Naive thymus-derived CD4-positive, alpha-beta T cell (primary cell): ENCODE data around the gene EFR3B. TPM values are rescaled to one million over a fixed set of nuclear protein-coding genes. Genes with fewer than 3 reads are reported as not detected.

Experiments
- ATAC-seq: fragments of 150-1000 bp; cut with Tn5 transposase; 2 replicates; pipeline ENCODE4 v1.10.0; 2021; ENCODE audit warnings: mild to moderate bottlenecking, moderate library complexity
- CTCF ChIA-PET: fragments of 350-600 bp; sonication (Branson Sonifier 250); formaldehyde crosslinking; loops from one replicate; lab custom pipeline; 2021; ENCODE audit warnings: antibody characterized with exemption; lab: Charles Lee
- POLR2A ChIA-PET: fragments of 350-600 bp; sonication (Branson Sonifier 250); formaldehyde crosslinking; loops from one replicate; lab custom pipeline; 2021; ENCODE audit warnings: antibody characterized with exemption, inconsistent platforms; lab: Charles Lee
- DNase-seq, 9 donors: peaks; one replicate each; pipeline versions ENCODE4 v3.0.0 to v3.0.0-alpha.2; 2020 to 2022; ENCODE audit warnings: mixed read lengths in 1 of 9
- H3K27ac ChIP-seq: one replicate; pipeline ENCODE4 v1.7.0; 2013; ENCODE audit warnings: mild to moderate bottlenecking, low read depth, low read length, moderate library complexity
- H3K27me3 ChIP-seq, 2 donors: one replicate each; pipeline ENCODE4 v1.7.0; 2013; ENCODE audit warnings: low read length in 2 of 2, mild to moderate bottlenecking in 2 of 2, moderate library complexity in 2 of 2; ENCODE audit not compliant: control insufficient read depth in 2 of 2, insufficient read depth in 2 of 2
- H3K36me3 ChIP-seq, 3 experiments: 1 replicate in 2 of 3; 2 replicates in 1 of 3; pipeline ENCODE4 v1.7.0; 2013; ENCODE audit warnings: low read length in 3 of 3, mild to moderate bottlenecking in 3 of 3, moderate library complexity in 1 of 3; ENCODE audit not compliant: insufficient read depth in 3 of 3, control insufficient read depth in 2 of 3
- H3K4me1 ChIP-seq, 2 donors: one replicate each; pipeline ENCODE4 v1.7.0; 2013; ENCODE audit warnings: low read length in 2 of 2, mild to moderate bottlenecking in 2 of 2, moderate library complexity in 1 of 2; ENCODE audit not compliant: control insufficient read depth in 2 of 2, insufficient read depth in 2 of 2
- H3K4me3 ChIP-seq: 2 replicates; pipeline ENCODE4 v1.7.0; 2013; ENCODE audit warnings: mild to moderate bottlenecking, low read length
- H3K9me3 ChIP-seq, 3 experiments: 1 replicate in 2 of 3; 2 replicates in 1 of 3; pipeline ENCODE4 v1.7.0; 2013; ENCODE audit warnings: low read length in 3 of 3; ENCODE audit not compliant: control insufficient read depth in 2 of 3
- H3K27ac Mint-ChIP-seq, 9 donors: one replicate each; pipeline ENCODE4 v1.8.0; 2020 to 2022; ENCODE audit warnings: mixed read lengths in 9 of 9, mild to moderate bottlenecking in 8 of 9, moderate library complexity in 5 of 9, inconsistent platforms in 2 of 9
- H3K27me3 Mint-ChIP-seq, 5 donors: one replicate each; pipeline ENCODE4 v1.8.0; 2021 to 2022; ENCODE audit warnings: mixed read lengths in 5 of 5, mild to moderate bottlenecking in 1 of 5
- H3K36me3 Mint-ChIP-seq, 5 donors: one replicate each; pipeline ENCODE4 v1.8.0; 2020 to 2022; ENCODE audit warnings: mixed read lengths in 5 of 5, mild to moderate bottlenecking in 3 of 5, inconsistent platforms in 1 of 5
- H3K4me1 Mint-ChIP-seq, 7 donors: one replicate each; pipeline ENCODE4 v1.8.0; 2020 to 2022; ENCODE audit warnings: mixed read lengths in 7 of 7, mild to moderate bottlenecking in 3 of 7, inconsistent platforms in 1 of 7
- H3K4me3 Mint-ChIP-seq, 10 donors: one replicate each; pipeline ENCODE4 v1.8.0; 2020 to 2022; ENCODE audit warnings: mild to moderate bottlenecking in 10 of 10, mixed read lengths in 10 of 10, moderate library complexity in 6 of 10, inconsistent platforms in 2 of 10
- H3K9me3 Mint-ChIP-seq, 11 donors: one replicate each; pipeline ENCODE4 v1.8.0; 2020 to 2022; ENCODE audit warnings: mixed read lengths in 11 of 11, mild to moderate bottlenecking in 4 of 11, inconsistent platforms in 1 of 11, moderate library complexity in 1 of 11
- intact Hi-C, 2 donors: fragments of 100-400 bp; cut with micrococcal nuclease; formaldehyde crosslinking; loops; one replicate each; pipeline ENCODE4 v1.15.1; 2023
- polyA plus RNA-seq, 2 donors: library from polyadenylated mRNA; unstranded; fragments of 300-500 nt; fragmentation: Illumina TruSeq; gene quantifications; one replicate each; pipeline ENCODE4 v1.2.3, GENCODE V29; 2021
- total RNA-seq, 6 experiments: library from RNA in 5 of 6; stranded (reverse) in 5 of 6; gene quantifications; 1 replicate in 5 of 6; 2 replicates in 1 of 6; pipeline ENCODE4 v1.2.3 and lab custom pipeline; 2021 to 2026

The EFR3B gene
- total and polyA plus RNA-seq, 7 experiments from 2014 or later: 0.05 to 0.10 (median 0.08) TPM; not detected in 3

DNA sequence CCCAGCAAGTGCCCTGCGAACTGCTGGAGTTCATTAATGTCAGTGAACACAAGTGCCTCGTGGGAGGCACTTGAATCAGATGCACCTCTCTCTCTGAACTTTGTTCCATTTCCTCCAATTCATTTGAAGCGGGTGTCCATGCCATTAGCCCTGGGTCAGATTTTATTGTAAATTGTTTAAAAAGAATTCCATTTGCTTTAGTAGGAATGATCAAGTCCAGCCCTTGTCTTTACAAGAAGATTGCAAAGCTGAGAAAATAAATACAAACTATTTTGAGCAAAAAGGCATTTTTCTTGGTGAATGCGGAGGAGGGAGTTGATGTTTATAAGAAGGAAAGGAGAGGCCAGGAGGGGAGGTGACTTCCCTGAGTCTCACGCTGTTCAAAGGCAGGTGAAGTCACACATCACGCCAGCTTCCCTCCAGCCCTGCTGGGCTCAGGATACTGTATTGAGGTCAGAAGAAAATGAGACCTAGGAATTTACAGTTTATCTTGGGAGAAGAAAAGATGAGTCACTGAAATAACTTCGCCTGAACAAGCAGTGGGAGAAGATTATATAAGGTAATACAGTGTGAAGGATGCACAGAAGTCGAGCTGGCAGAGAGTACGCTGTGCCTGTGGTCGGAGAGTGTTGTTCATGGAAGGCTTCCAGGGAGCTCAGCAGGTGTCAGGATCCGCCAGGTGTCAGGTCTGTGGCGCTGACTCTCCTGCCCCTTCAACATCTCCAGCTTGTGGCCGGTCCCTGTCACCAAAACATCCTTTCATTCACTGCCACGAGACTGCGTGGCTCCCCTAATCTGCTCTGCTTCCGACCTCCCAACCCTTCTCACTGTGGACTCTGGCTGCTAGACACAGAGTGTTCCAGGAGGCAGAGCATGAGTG, 36.5 kb downstream of the EFR3B start:
- Histone ChIP-seq H3K27ac (no peak overlapping the region), H3K27me3 (no peaks in the 10 kb centered on the region), H3K9me3 (no peaks in the 10 kb centered on the region), H3K4me3 (no peak overlapping the region), H3K4me1 (no peaks in the 10 kb centered on the region), H3K36me3 (no peaks in the 10 kb centered on the region)
- H3K27ac Mint-ChIP-seq: no peak overlapping the region
- intact Hi-C loops: no loop called here
- peaks cover 0 to 5% (median 0%) of the 10 kb centered on the region in 5 donors for H3K36me3 Mint-ChIP-seq
- no peak overlapping the region for H3K4me3 Mint-ChIP-seq
- no peaks in the 10 kb centered on the region for H3K9me3 Mint-ChIP-seq
- H3K4me1 Mint-ChIP-seq: peaks cover 0 to 1% (median 0%) of the 10 kb centered on the region in 7 donors
- ATAC-seq (no peak), DNase-seq (no peak)
- ChIA-PET POLR2A (no interaction called here), CTCF (no interaction called here)
- H3K27me3 Mint-ChIP-seq: peaks cover 14 to 46% (median 23%) of the 10 kb centered on the region in 5 donors

DNA sequence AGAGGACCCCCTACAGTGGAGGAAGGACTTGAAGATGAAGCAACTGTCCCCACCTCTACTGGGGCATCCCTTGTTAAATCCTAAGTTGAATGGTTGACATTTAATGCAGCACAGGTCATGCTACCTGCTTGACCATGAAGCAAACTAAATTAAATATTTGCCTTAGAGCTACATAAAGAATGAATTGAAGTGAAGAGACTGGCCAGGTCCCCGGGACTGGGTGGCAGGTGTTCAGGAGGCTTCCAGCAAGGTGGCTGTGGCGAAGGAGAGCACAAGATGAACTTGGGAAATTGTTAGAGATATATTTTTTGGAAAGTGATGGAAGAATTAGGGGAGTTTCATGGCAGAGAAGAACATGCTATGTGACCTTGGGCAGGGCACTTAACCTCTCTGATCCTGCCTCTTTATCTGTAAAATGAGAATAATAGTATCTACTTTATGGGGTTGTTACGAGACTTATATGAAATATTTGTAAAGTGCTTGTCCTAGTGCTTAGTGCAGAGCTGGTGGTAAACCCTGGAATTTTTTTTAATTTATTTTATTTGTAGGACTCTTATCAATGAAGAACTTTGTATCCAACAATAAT, 37.3 kb downstream of the EFR3B start:
- Histone ChIP-seq H3K27me3 (no peaks in the 10 kb centered on the region), H3K27ac (no peak overlapping the region), H3K4me3 (no peak overlapping the region), H3K9me3 (no peaks in the 10 kb centered on the region), H3K36me3 (no peaks in the 10 kb centered on the region), H3K4me1 (no peaks in the 10 kb centered on the region)
- H3K4me1 Mint-ChIP-seq: no peaks in the 10 kb centered on the region
- ATAC-seq (no peak), DNase-seq (no peak)
- intact Hi-C loops: no loop called here
- no peaks in the 10 kb centered on the region for H3K9me3 Mint-ChIP-seq
- POLR2A ChIA-PET: no interaction called here
- no peak overlapping the region for H3K27ac Mint-ChIP-seq
- CTCF ChIA-PET: no interaction called here
- peaks cover 14 to 44% (median 19%) of the 10 kb centered on the region in 5 donors for H3K27me3 Mint-ChIP-seq
- H3K36me3 Mint-ChIP-seq: peaks cover 0 to 5% (median 0%) of the 10 kb centered on the region in 5 donors
- H3K4me3 Mint-ChIP-seq: no peak overlapping the region

DNA sequence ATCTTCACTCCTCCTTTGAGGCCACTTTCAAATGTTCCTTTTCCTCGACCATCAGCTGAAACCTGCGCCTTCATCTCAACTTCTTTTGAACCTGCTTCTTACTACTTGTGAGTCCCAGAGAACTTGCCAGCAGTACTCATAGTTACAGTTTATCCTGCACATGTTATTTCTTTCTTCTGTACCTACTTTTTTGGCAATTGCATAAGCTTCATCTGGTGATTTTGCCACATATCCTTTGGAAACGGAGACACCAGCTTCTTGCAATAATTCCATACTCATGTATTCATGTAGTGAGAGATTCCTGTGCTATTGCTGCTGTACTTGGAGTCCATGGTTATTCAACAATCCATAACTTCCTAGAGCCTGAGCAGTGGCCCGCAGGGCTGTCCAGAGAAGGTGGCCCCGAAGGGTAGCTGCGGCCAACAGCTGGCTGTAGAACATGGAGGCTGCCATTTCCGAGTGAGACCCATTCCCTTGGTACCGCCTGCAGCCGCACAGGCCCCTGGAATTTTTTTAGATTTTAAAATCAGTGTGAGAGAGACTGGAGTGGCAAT, 39.4 kb downstream of the EFR3B start:
- no peaks in the 10 kb centered on the region for H3K4me1 Mint-ChIP-seq
- POLR2A ChIA-PET: no interaction called here
- Histone ChIP-seq H3K36me3 (no peaks in the 10 kb centered on the region), H3K4me1 (no peaks in the 10 kb centered on the region), H3K4me3 (no peak overlapping the region), H3K27ac (no peak overlapping the region), H3K9me3 (no peaks in the 10 kb centered on the region), H3K27me3 (no peaks in the 10 kb centered on the region)
- H3K27ac Mint-ChIP-seq: no peak overlapping the region
- CTCF ChIA-PET: no interaction called here
- no peaks in the 10 kb centered on the region for H3K36me3 Mint-ChIP-seq
- intact Hi-C loops: no loop called here
- no peak for DNase-seq
- no peaks in the 10 kb centered on the region for H3K9me3 Mint-ChIP-seq
- peaks cover 14 to 32% (median 19%) of the 10 kb centered on the region in 5 donors for H3K27me3 Mint-ChIP-seq
- ATAC-seq: no peak
- H3K4me3 Mint-ChIP-seq: no peak overlapping the region

DNA sequence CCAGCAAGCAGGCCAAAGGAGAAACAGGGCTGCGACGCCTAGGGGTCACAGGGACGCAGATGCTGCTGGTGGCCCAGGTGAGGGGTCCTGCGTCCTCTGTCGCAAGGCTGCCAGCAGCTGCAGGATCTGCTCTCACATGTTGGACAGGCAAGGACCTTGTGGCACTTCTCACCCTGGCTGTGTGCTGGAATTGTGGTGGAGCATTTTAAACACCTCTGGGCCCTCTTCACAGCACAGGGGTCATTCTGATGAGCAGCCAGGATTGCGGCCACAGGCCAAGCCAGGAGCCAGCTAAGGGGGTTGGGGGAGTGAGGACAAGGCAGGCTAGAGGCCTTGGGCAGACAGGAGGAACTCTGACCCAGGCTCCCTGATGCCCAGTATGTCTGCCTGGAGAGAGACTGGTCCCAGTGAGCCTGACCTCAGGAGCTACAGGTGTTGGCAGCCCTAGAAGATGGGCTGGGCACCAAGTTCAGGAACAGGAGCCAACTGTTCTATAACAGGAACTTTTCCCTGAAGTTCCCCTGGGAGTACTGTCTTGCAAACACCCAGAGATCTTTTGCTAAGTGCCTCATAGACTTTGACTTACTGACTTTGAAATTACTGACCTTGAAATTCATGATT, 40.2 kb downstream of the EFR3B start:
- CTCF ChIA-PET: no interaction called here
- intact Hi-C loops: no loop called here

DNA sequence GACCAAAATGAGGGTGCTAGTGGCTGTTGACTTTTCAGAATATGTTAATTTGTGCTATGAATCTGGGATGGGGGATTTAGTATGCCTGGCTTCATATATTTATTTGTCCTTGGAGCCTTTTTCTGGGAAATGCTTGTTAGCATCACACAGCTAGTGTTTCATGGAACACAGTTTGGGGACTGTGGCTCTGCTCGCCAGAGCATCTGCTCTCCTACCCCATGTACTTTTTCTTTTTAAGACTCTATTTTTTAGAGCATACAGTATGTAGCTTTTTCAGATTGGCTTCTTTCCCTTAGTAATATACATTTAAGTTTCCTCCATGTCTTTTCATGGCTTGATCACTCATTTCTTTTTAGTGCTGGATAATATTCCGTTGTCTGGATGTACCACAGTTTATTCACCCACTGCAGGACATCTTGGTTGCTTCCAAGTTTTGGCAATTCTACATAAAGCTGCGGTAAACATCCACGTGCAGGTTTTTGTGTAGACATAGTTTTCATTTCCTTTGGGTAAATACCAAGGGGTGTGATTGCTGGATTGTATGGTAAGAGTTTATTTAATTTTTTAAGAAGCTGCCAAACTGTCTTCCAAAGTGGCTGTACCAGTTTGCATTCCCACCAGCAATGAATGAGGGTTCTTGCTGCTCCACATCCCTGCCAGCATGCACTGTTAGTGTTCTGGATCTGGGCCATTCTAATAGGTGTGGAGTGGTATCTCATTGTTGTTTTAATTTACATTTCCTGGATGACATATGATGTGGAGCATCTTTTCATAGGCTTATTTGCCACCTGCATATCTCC, 44.1 kb downstream of the EFR3B start:
- H3K9me3 ChIP-seq: no peaks in the 10 kb centered on the region
- Mint-ChIP-seq H3K4me1 (no peaks in the 10 kb centered on the region), H3K27me3 (peaks cover 6 to 15% (median 9%) of the 10 kb centered on the region in 5 donors), H3K36me3 (no peaks in the 10 kb centered on the region), H3K27ac (no peak overlapping the region), H3K9me3 (no peaks in the 10 kb centered on the region), H3K4me3 (no peak overlapping the region)
- no peaks in the 10 kb centered on the region for H3K27me3 ChIP-seq
- DNase-seq (no peak), ATAC-seq (no peak)
- H3K4me3 ChIP-seq: no peak overlapping the region
- POLR2A ChIA-PET: no interaction called here
- no peaks in the 10 kb centered on the region for H3K4me1 ChIP-seq
- H3K27ac ChIP-seq: no peak overlapping the region
- CTCF ChIA-PET: no interaction called here
- no peaks in the 10 kb centered on the region for H3K36me3 ChIP-seq
- intact Hi-C loops: no loop called here

More for the DNA sequence above, 40.2 kb downstream of the EFR3B start:
- H3K27ac ChIP-seq: no peak overlapping the region
- H3K36me3 ChIP-seq: no peaks in the 10 kb centered on the region
- no peaks in the 10 kb centered on the region for H3K9me3 ChIP-seq
- Mint-ChIP-seq H3K27me3 (peaks cover 12 to 26% (median 15%) of the 10 kb centered on the region in 5 donors), H3K4me1 (no peaks in the 10 kb centered on the region), H3K4me3 (no peak overlapping the region), H3K9me3 (no peaks in the 10 kb centered on the region), H3K27ac (no peak overlapping the region), H3K36me3 (no peaks in the 10 kb centered on the region)
- ATAC-seq: no peak
- no peak overlapping the region for H3K4me3 ChIP-seq
- no peaks in the 10 kb centered on the region for H3K27me3 ChIP-seq
- no peaks in the 10 kb centered on the region for H3K4me1 ChIP-seq
- DNase-seq: no peak
- POLR2A ChIA-PET: no interaction called here

DNA sequence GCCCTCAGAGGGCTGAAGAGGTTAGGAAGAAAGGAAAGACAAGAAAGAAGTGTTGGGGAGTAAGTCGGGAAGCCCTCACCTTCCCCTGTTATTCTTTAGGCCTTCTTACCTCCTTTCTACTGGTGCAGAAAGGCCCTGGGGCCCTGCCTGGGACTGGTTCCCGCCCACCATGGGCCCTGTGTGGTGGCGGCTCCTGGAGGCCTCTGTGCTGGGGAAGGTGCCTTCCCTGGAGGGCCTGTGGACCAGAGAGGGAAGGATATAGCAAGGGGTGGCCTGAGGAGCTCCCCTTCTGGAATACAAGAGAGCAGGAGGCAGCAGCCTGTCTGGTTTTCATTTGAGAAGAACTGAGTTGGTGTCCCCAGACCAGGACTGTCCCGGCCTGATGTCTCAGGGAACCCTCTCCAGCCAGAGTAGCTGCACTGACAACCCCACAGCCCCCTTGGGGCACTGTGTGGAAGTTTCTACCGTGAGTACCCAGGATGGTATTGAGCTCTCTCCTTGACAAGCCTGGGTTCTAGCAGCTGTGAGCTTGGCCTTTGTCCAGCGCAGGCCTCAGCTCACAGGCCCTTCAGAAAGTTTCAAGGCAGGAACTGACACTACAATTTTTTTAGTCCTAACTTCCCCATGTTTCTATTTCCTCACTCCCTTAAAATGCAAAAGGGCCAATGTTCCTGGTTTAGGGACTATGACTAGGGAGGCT, 47.1 kb downstream of the EFR3B start:
- Histone ChIP-seq H3K4me3 (no peak overlapping the region), H3K36me3 (no peaks in the 10 kb centered on the region), H3K27me3 (no peaks in the 10 kb centered on the region), H3K27ac (no peak overlapping the region), H3K4me1 (no peaks in the 10 kb centered on the region), H3K9me3 (no peaks in the 10 kb centered on the region)
- H3K27ac Mint-ChIP-seq: no peak overlapping the region
- intact Hi-C loops: no loop called here
- H3K9me3 Mint-ChIP-seq: no peaks in the 10 kb centered on the region
- no peak overlapping the region for H3K4me3 Mint-ChIP-seq
- ATAC-seq: no peak
- peaks cover 0 to 6% (median 0%) of the 10 kb centered on the region in 5 donors for H3K27me3 Mint-ChIP-seq
- peaks cover 0 to 3% (median 0%) of the 10 kb centered on the region in 5 donors for H3K36me3 Mint-ChIP-seq
- ChIA-PET CTCF (no interaction called here), POLR2A (no interaction called here)
- no peak for DNase-seq
- H3K4me1 Mint-ChIP-seq: no peaks in the 10 kb centered on the region
